GM19467 (cell line): ENCODE measurements around the gene ZNF423.

ENCODE experiments used
- ATAC-seq: cut with Tn5 transposase; IDR thresholded peaks from one replicate; pipeline ENCODE4 v1.9.1; 2021; ENCODE audit warnings: mild to moderate bottlenecking, moderate library complexity; ENCODE audit not compliant: unreplicated experiment

Gene ZNF423

GRCh38 chr16:49469930-49470451 lies 385.9 kb downstream of the ZNF423 start:
- no peak for ATAC-seq

GRCh38 chr16:49469311-49469670 lies 386.6 kb downstream of the ZNF423 start:
- ATAC-seq, result no peak

GRCh38 chr16:49468611-49469310 lies 387.2 kb downstream of the ZNF423 start:
- no peak for ATAC-seq

- no peak for ATAC-seq
These were observed 388.2 kb downstream of the ZNF423 start for GRCh38 chr16:49467540-49468372.

GRCh38 chr16:49466881-49467280 lies 389.0 kb downstream of the ZNF423 start:
- no peak for ATAC-seq

- no peak for ATAC-seq
These were observed 389.4 kb downstream of the ZNF423 start for GRCh38 chr16:49466529-49466831.

- ATAC-seq, result no peak
These were observed 390.0 kb downstream of the ZNF423 start for GRCh38 chr16:49465661-49466528.

GRCh38 chr16:49464877-49465504 lies 390.9 kb downstream of the ZNF423 start:
- no peak for ATAC-seq

GRCh38 chr16:49464093-49464492 lies 391.8 kb downstream of the ZNF423 start:
- no peak for ATAC-seq

- peak; percentile 84 for ATAC-seq
These were observed 392.4 kb downstream of the ZNF423 start for GRCh38 chr16:49463529-49463928.

- no peak for ATAC-seq
These were observed 392.9 kb downstream of the ZNF423 start for GRCh38 chr16:49462989-49463371.

- ATAC-seq, result no peak
These were observed 393.4 kb downstream of the ZNF423 start for GRCh38 chr16:49462362-49462988.

- ATAC-seq, result no peak
These were observed 394.4 kb downstream of the ZNF423 start for GRCh38 chr16:49461517-49461951.

GRCh38 chr16:49460786-49461470 lies 395.0 kb downstream of the ZNF423 start:
- ATAC-seq, result no peak

GRCh38 chr16:49459953-49460735 lies 395.8 kb downstream of the ZNF423 start:
- no peak for ATAC-seq

GRCh38 chr16:49458656-49459445 lies 397.1 kb downstream of the ZNF423 start:
- no peak for ATAC-seq

- ATAC-seq, result no peak
These were observed 397.7 kb downstream of the ZNF423 start for GRCh38 chr16:49458243-49458642.

- no peak for ATAC-seq
These were observed 398.7 kb downstream of the ZNF423 start for GRCh38 chr16:49457196-49457595.
